Activated naive CD8-positive, alpha-beta T cell treated with anti-CD3 and anti-CD28 coated beads, Interleukin-2, amount 10 ng/mL, durations not matched to agents 7 days and 5 days (primary cell): ENCODE measurements around the gene HDAC4. TPM values are rescaled to one million over a fixed set of nuclear protein-coding genes. Genes with fewer than 3 reads are reported as not detected.

Experiments
- ATAC-seq: fragments of 150-1000 bp; cut with Tn5 transposase; one replicate; pipeline ENCODE4 v1.10.0; 2021; ENCODE audit warnings: low read depth, moderate library complexity
- POLR2A ChIA-PET: fragments of 350-600 bp; sonication (Branson Sonifier 250); formaldehyde crosslinking; loops from one replicate; lab custom pipeline; 2021; ENCODE audit warnings: antibody characterized with exemption; lab: Charles Lee
- DNase-seq: peaks from one replicate; pipeline ENCODE4 v3.0.0; 2021
- H3K27ac Mint-ChIP-seq: one replicate; pipeline ENCODE4 v1.8.0; 2022; ENCODE audit warnings: mild to moderate bottlenecking, mixed read lengths
- H3K27me3 Mint-ChIP-seq: one replicate; pipeline ENCODE4 v1.8.0; 2022; ENCODE audit warnings: mild to moderate bottlenecking, moderate library complexity, mixed read lengths
- H3K36me3 Mint-ChIP-seq: one replicate; pipeline ENCODE4 v1.8.0; 2021; ENCODE audit warnings: mild to moderate bottlenecking, mixed read lengths
- H3K4me1 Mint-ChIP-seq: one replicate; pipeline ENCODE4 v1.8.0; 2021; ENCODE audit warnings: mixed read lengths
- H3K4me3 Mint-ChIP-seq: one replicate; pipeline ENCODE4 v1.8.0; 2022; ENCODE audit warnings: mild to moderate bottlenecking, moderate library complexity, mixed read lengths
- H3K9me3 Mint-ChIP-seq: one replicate; pipeline ENCODE4 v1.8.0; 2021; ENCODE audit warnings: mixed read lengths
- total RNA-seq, 2 experiments: library from RNA; stranded (reverse); gene quantifications; one replicate each; pipeline ENCODE4 v1.2.3, GENCODE V29; 2021

The HDAC4 gene
- total RNA-seq, 2 experiments from 2014 or later: 54.0 to 57.4 TPM

- Mint-ChIP-seq H3K27me3 (peaks cover 2% of the 10 kb centered on the region), H3K4me3 (no peak overlapping the region), H3K4me1 (no peaks in the 10 kb centered on the region), H3K27ac (no peak overlapping the region), H3K36me3 (no peaks in the 10 kb centered on the region), H3K9me3 (no peaks in the 10 kb centered on the region)
- no peak for ATAC-seq
- DNase-seq: no peak
- POLR2A ChIA-PET: no interaction called here
These were observed 374.8 kb downstream of the HDAC4 start for GRCh38 chr2:239025951-239026461.

- H3K27ac Mint-ChIP-seq: no peak overlapping the region
- H3K4me3 Mint-ChIP-seq: no peak overlapping the region
- peaks cover 3% of the 10 kb centered on the region for H3K27me3 Mint-ChIP-seq
- H3K4me1 Mint-ChIP-seq: no peaks in the 10 kb centered on the region
- no peaks in the 10 kb centered on the region for H3K9me3 Mint-ChIP-seq
- POLR2A ChIA-PET: no interaction called here
- H3K36me3 Mint-ChIP-seq: no peaks in the 10 kb centered on the region
- ATAC-seq (no peak), DNase-seq (no peak)
These were observed 375.6 kb downstream of the HDAC4 start for GRCh38 chr2:239025096-239025801.

- no peaks in the 10 kb centered on the region for H3K36me3 Mint-ChIP-seq
- POLR2A ChIA-PET: no interaction called here
- H3K4me1 Mint-ChIP-seq: no peaks in the 10 kb centered on the region
These were observed 376.6 kb downstream of the HDAC4 start for GRCh38 chr2:239024226-239024625.

GRCh38 chr2:239022437-239023260 is 378.2 kb downstream of the HDAC4 start:
- no peak for DNase-seq
- no peak overlapping the region for H3K27ac Mint-ChIP-seq
- POLR2A ChIA-PET: no interaction called here
- no peaks in the 10 kb centered on the region for H3K4me1 Mint-ChIP-seq
- H3K36me3 Mint-ChIP-seq: no peaks in the 10 kb centered on the region
- no peak overlapping the region for H3K4me3 Mint-ChIP-seq
- H3K9me3 Mint-ChIP-seq: peaks cover 2% of the 10 kb centered on the region
- peaks cover 4% of the 10 kb centered on the region for H3K27me3 Mint-ChIP-seq
- no peak for ATAC-seq

More at GRCh38 chr2:239024226-239024625, 376.6 kb downstream of the HDAC4 start:
- no peak overlapping the region for H3K27ac Mint-ChIP-seq
- ATAC-seq (no peak), DNase-seq (no peak)
- peaks cover 2% of the 10 kb centered on the region for H3K9me3 Mint-ChIP-seq
- peaks cover 4% of the 10 kb centered on the region for H3K27me3 Mint-ChIP-seq
- H3K4me3 Mint-ChIP-seq: no peak overlapping the region

GRCh38 chr2:239021651-239022436 is 379.0 kb downstream of the HDAC4 start:
- no peak overlapping the region for H3K27ac Mint-ChIP-seq

DNA sequence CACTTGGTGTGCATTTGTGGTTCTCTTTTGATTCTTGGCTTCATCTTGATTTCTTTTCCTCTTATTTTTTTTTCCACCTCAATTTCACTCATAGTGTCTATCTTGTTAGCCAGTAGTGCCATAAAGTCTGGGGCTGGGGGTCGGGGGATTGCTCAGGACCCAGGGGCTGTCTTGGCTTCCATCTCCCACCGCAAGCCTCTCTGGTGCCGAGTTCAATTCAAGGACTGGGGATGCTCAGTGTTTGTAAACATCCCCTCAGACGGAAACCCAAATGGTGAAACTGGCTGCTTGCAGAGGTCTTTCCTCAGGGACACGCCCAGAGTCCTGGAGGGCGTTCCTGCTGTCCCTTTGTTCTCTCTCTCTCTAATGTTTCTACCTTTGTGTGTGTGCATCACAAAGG is 379.6 kb downstream of the HDAC4 start:
- no peak overlapping the region for H3K27ac Mint-ChIP-seq
- H3K36me3 Mint-ChIP-seq: no peaks in the 10 kb centered on the region
- no peak overlapping the region for H3K4me3 Mint-ChIP-seq
- POLR2A ChIA-PET: no interaction called here
- H3K9me3 Mint-ChIP-seq: peaks cover 2% of the 10 kb centered on the region
- DNase-seq (no peak), ATAC-seq (no peak)
- peaks cover 2% of the 10 kb centered on the region for H3K27me3 Mint-ChIP-seq
- H3K4me1 Mint-ChIP-seq: no peaks in the 10 kb centered on the region

More at GRCh38 chr2:239021651-239022436, 379.0 kb downstream of the HDAC4 start:
- Mint-ChIP-seq H3K9me3 (peaks cover 2% of the 10 kb centered on the region), H3K27me3 (peaks cover 2% of the 10 kb centered on the region), H3K4me3 (no peak overlapping the region), H3K4me1 (no peaks in the 10 kb centered on the region), H3K36me3 (no peaks in the 10 kb centered on the region)
- POLR2A ChIA-PET: no interaction called here
- ATAC-seq: no peak
- no peak for DNase-seq

DNA sequence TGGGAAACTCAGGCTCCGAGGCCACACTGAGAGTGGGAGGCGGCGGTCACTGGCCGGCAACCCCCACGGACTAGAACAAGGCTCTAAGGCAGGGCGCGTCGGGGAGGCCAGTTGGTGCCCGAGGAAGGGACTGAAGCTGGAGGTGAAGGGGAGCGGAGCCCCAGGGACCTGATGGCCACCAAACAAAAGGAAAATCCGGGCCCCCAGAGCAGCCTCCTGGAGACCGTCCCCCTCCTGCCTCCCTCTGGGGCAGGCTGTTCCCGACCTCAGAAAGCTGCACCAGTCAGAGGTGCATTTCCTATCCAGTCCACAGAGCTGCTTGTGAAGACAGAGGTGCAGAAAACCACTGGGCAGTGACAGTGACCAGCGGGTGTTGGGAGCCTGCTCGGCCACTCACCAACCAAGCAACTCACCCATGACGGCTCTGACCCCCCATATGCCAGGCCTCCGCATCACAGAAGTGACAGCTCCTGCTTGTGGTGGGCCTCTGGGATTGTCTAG is 380.2 kb downstream of the HDAC4 start:
- Mint-ChIP-seq H3K4me3 (no peak overlapping the region), H3K9me3 (peaks cover 2% of the 10 kb centered on the region), H3K4me1 (no peaks in the 10 kb centered on the region), H3K36me3 (no peaks in the 10 kb centered on the region), H3K27ac (no peak overlapping the region), H3K27me3 (peaks cover 2% of the 10 kb centered on the region)
- no peak for ATAC-seq
- no peak for DNase-seq
- POLR2A ChIA-PET: no interaction called here

DNA sequence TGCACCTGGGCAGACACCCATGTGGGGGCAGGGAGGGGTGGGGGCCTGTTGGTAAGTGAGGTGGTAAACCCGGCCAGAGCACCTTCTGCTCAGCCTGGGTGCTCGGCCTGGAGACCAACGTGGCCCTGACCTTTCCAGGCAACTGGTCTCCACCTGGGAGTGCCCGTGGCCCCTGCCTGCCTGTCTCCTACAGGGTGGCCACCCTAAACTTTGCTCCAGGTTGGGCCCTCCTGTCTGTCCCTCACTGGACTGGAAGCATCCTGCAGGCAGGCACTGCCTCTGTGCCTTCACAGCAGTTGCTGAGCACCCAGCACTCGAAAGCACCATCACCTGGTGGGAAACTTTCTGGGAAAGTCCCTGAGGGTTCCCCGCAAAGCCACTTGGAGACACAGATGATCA is 381.6 kb downstream of the HDAC4 start:
- H3K4me3 Mint-ChIP-seq: no peak overlapping the region
- H3K36me3 Mint-ChIP-seq: no peaks in the 10 kb centered on the region
- peaks cover 2% of the 10 kb centered on the region for H3K27me3 Mint-ChIP-seq
- H3K4me1 Mint-ChIP-seq: no peaks in the 10 kb centered on the region
- ATAC-seq (no peak), DNase-seq (peak; percentile 19)
- POLR2A ChIA-PET: no interaction called here
- no peak overlapping the region for H3K27ac Mint-ChIP-seq
- H3K9me3 Mint-ChIP-seq: peaks cover 2% of the 10 kb centered on the region

- POLR2A ChIA-PET: no interaction called here
- H3K27me3 Mint-ChIP-seq: peaks cover 4% of the 10 kb centered on the region
- H3K9me3 Mint-ChIP-seq: peaks cover 2% of the 10 kb centered on the region
- no peak for ATAC-seq
- H3K27ac Mint-ChIP-seq: no peak overlapping the region
- no peaks in the 10 kb centered on the region for H3K36me3 Mint-ChIP-seq
- no peak overlapping the region for H3K4me3 Mint-ChIP-seq
- no peaks in the 10 kb centered on the region for H3K4me1 Mint-ChIP-seq
- peak; percentile 10 for DNase-seq
These were observed 382.3 kb downstream of the HDAC4 start for GRCh38 chr2:239018271-239019182.

DNA sequence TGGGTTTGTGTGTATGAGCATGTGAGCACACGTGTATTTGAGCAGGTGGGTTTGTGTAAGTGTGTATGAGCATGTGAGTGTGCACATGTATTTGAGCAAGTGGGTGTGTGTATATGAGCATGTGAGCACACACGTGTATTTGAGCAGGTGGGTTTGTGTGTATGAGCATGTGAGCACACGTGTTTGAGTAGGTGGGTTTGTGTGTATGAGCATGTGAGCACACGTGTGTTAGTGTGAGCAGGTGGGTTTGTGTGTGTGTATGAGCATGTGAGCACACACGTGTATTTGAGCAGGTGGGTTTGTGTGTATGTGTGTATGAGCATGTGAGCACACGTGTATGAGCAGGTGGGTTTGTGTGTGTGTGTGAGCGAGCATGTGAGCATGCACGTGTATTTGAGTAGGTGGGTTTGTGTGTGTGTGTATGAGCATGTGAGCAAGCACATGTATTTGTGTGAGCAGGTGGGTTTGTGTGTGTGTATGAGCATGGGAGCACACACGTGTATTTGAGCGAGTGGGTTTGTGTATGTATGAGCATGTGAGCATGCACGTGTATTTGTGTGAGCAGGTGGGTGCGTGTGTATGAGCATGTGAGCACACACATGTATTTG is 383.2 kb downstream of the HDAC4 start:
- POLR2A ChIA-PET: no interaction called here
- no peak for ATAC-seq
- Mint-ChIP-seq H3K4me1 (no peaks in the 10 kb centered on the region), H3K27ac (no peak overlapping the region), H3K36me3 (no peaks in the 10 kb centered on the region), H3K4me3 (no peak overlapping the region), H3K27me3 (peaks cover 6% of the 10 kb centered on the region), H3K9me3 (peaks cover 2% of the 10 kb centered on the region)
- no peak for DNase-seq

GRCh38 chr2:239015901-239016675 is 384.7 kb downstream of the HDAC4 start:
- H3K4me1 Mint-ChIP-seq: no peaks in the 10 kb centered on the region
- no peak overlapping the region for H3K4me3 Mint-ChIP-seq
- POLR2A ChIA-PET: no interaction called here
- ATAC-seq (no peak), DNase-seq (no peak)
- no peak overlapping the region for H3K27ac Mint-ChIP-seq
- peaks cover 2% of the 10 kb centered on the region for H3K9me3 Mint-ChIP-seq
- H3K36me3 Mint-ChIP-seq: no peaks in the 10 kb centered on the region
- peaks cover 6% of the 10 kb centered on the region for H3K27me3 Mint-ChIP-seq
